SIG-M5 (cell line): ENCODE measurements around the gene SLC16A12.
"Not testable (repeated sequence)": the region's sequence is repeated elsewhere in the genome, so short reads cannot be mapped to it uniquely, and the experiment has no call there.

Source experiments
- DNase-seq: peaks from one replicate; lab custom pipeline; 2025; lab: John Stamatoyannopoulos, UW

SLC16A12 gene

GRCh38 chr10:89547853-89548513 lies 12.6 kb upstream of the SLC16A12 start:
- no peak for DNase-seq

- not testable (repeated sequence) for DNase-seq
These were observed 11.3 kb upstream of the SLC16A12 start for GRCh38 chr10:89546651-89547050.

- no peak for DNase-seq
These were observed 8.4 kb upstream of the SLC16A12 start for GRCh38 chr10:89543841-89544240.

- no peak for DNase-seq
These were observed 5.1 kb upstream of the SLC16A12 start for GRCh38 chr10:89540420-89540949.

- no peak for DNase-seq
These were observed 2.0 kb upstream of the SLC16A12 start for GRCh38 chr10:89537364-89537763.

GRCh38 chr10:89536013-89536354 lies 590 bp upstream of the SLC16A12 start:
- DNase-seq: no peak

GRCh38 chr10:89534826-89535166 lies 598 bp downstream of the SLC16A12 start:
- DNase-seq: no peak

GRCh38 chr10:89532476-89532875 lies 2.9 kb downstream of the SLC16A12 start:
- no peak for DNase-seq

GRCh38 chr10:89531359-89531758 lies 4.0 kb downstream of the SLC16A12 start:
- no peak for DNase-seq

GRCh38 chr10:89529711-89530110 lies 5.7 kb downstream of the SLC16A12 start:
- not testable (repeated sequence) for DNase-seq

- DNase-seq: no peak
These were observed 9.0 kb downstream of the SLC16A12 start for GRCh38 chr10:89526358-89526757.

- no peak for DNase-seq
These were observed 9.8 kb downstream of the SLC16A12 start for GRCh38 chr10:89525556-89525955.

GRCh38 chr10:89524279-89524678 lies 11.1 kb downstream of the SLC16A12 start:
- DNase-seq: no peak

GRCh38 chr10:89523274-89523673 lies 12.1 kb downstream of the SLC16A12 start:
- no peak for DNase-seq

GRCh38 chr10:89522463-89522862 lies 12.9 kb downstream of the SLC16A12 start:
- no peak for DNase-seq

GRCh38 chr10:89521368-89521767 lies 14.0 kb downstream of the SLC16A12 start:
- DNase-seq: no peak

GRCh38 chr10:89520706-89521105 lies 14.7 kb downstream of the SLC16A12 start:
- no peak for DNase-seq

GRCh38 chr10:89518876-89519842 lies 16.2 kb downstream of the SLC16A12 start:
- no peak for DNase-seq

GRCh38 chr10:89518108-89518507 lies 17.3 kb downstream of the SLC16A12 start:
- no peak for DNase-seq

GRCh38 chr10:89516149-89516832 lies 19.1 kb downstream of the SLC16A12 start:
- no peak for DNase-seq

GRCh38 chr10:89515031-89515841 lies 20.2 kb downstream of the SLC16A12 start:
- no peak for DNase-seq

GRCh38 chr10:89513206-89513605 lies 22.2 kb downstream of the SLC16A12 start:
- DNase-seq: no peak
